NB4 (cell line): ENCODE data around the gene FTSJ1.

Experiments
- CTCF ChIP-seq: IDR thresholded peaks from one replicate; pipeline ENCODE4 v1.5.1; 2012; ENCODE audit warnings: low read depth, low read length
- POLR2A ChIP-seq: IDR thresholded peaks from 2 replicates; pipeline ENCODE4 v1.6.1; 2011; ENCODE audit warnings: mild to moderate bottlenecking; ENCODE audit not compliant: insufficient read length; ENCODE audit errors: extremely low read depth

DNA sequence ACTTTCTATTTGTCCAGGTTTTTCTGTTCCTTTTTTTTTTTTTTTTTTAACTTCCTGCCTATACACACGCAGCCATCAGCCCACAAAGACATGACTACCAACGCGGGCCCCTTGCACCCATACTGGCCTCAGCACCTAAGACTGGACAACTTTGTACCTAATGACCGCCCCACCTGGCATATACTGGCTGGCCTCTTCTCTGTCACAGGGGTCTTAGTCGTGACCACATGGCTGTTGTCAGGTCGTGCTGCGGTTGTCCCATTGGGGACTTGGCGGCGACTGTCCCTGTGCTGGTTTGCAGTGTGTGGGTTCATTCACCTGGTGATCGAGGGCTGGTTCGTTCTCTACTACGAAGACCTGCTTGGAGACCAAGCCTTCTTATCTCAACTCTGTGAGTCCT lies 47.7 kb downstream of the FTSJ1 start:
- TF ChIP-seq CTCF (no peak), POLR2A (no peak)
